ENCODE measurements around the gene MYO1A.

MYO1A gene

DNA sequence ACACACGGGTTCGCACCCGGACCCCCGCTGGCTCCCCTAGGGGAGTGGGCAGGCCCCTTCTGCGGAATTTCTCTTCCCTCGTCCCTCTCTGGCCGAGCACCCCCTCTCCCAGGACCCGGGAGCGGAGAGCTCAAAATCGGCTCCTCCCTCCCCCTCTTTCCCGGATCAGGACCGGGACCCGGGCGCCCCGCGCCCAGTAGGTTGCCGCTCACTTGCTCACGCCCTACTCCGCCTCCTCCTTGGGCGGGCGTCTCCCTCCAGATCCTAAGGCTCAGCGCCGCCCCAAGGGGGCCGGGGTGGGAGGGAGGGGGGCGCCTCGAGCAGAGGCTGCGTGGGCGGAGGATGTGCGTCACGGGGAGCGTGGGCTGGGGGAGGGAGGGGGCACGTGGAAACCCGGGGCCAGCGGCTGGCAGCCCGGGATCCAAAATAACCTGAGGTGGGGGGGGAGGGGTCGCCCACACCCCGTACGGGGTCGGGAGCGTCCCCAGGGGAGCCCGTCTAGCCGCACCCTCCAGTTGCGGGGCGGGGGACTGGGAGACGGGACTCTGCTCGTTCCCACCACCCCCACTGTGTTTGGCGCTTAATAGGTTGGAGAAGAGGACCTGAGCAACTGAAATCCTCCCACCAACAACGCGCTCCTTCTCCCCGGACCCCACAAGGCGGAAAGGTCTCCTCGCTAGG, 37.2 kb upstream of the MYO1A start:
- Histone ChIP-seq H2BK120ac (ENCODE audit: low read depth, low read length) (peak overlapping the region; percentile 99), H3K18ac (ENCODE audit: low read length) (peak overlapping the region; percentile 99), H3K23ac (ENCODE audit: low read depth, low read length, poor library complexity) (no peak overlapping the region), H3K9ac (ENCODE audit: low read depth, low read length, poor library complexity) (peak overlapping the region; percentile 73), H2AK5ac (ENCODE audit: low read depth, low read length) (peak overlapping the region; percentile 70), H3K4ac (ENCODE audit: low read length) (no peak overlapping the region), H4K91ac (ENCODE audit: low read depth, low read length, poor library complexity) (no peak overlapping the region), H3K36me3 (replicated peaks in 1 of 2; ENCODE audit: control insufficient read depth in 2 of 2, insufficient read depth in 2 of 2, low read length in 2 of 2) (peaks cover 12 to 18% of the 10 kb centered on the region in 2 donors), H3K14ac (ENCODE audit: low read length) (peak overlapping the region; percentile 1), H2BK5ac (ENCODE audit: low read length) (peak overlapping the region; percentile 98), H3K27ac (replicated peaks; ENCODE audit: low read length) (peak overlapping the region; percentile 96), H3K9me3 (replicated peaks in 1 of 2; ENCODE audit: control insufficient read depth in 2 of 2, insufficient read depth in 1 of 2, low read depth in 1 of 2, low read length in 2 of 2) (no peaks in the 10 kb centered on the region), H2AFZ (ENCODE audit: low read length) (peak overlapping the region; percentile 75), H3K4me1 (ENCODE audit: control insufficient read depth in 2 of 2, insufficient read depth in 1 of 2, low read depth in 1 of 2, low read length in 2 of 2) (peaks cover 18 to 19% of the 10 kb centered on the region in 2 donors), H3K79me1 (ENCODE audit: low read depth, low read length) (peaks cover 6% of the 10 kb centered on the region), H3K4me2 (ENCODE audit: insufficient read depth, low read length, poor library complexity, severe bottlenecking) (peak overlapping the region; percentile 91), H3K27me3 (ENCODE audit: control insufficient read depth in 3 of 3, insufficient read depth in 3 of 3, low read depth in 1 of 3, low read length in 3 of 3) (no peaks in the 10 kb centered on the region), H3K4me3 (ENCODE audit: low read length in 2 of 2) (peak overlapping the region; percentile 72 to 83), H2BK12ac (ENCODE audit: low read length) (no peak overlapping the region), H2BK15ac (ENCODE audit: low read length) (no peak overlapping the region), H4K8ac (ENCODE audit: low read depth, low read length) (no peak overlapping the region)
- no CpG with 5 or more reads among the region's 52 CpGs for WGBS, 2 donors (ENCODE audit: extremely low coverage in 2 of 2, insufficient read length in 2 of 2, insufficient replicate concordance in 1 of 2)
- peak; percentile 78 for DNase-seq (ENCODE audit: low spot score)

- H3K14ac ChIP-seq (ENCODE audit: low read length) = no peak overlapping the region
- peak overlapping the region; percentile 98 for H2BK5ac ChIP-seq (ENCODE audit: low read length)
- no peak overlapping the region for H2BK120ac ChIP-seq (ENCODE audit: low read depth, low read length)
- H2AK5ac ChIP-seq (ENCODE audit: low read depth, low read length) = peak overlapping the region; percentile 70
- H2BK12ac ChIP-seq (ENCODE audit: low read length) = no peak overlapping the region
- H3K4ac ChIP-seq (ENCODE audit: low read length) = no peak overlapping the region
- peak; percentile 75 for DNase-seq (ENCODE audit: low spot score)
- no peak overlapping the region for H3K23ac ChIP-seq (ENCODE audit: low read depth, low read length, poor library complexity)
- H3K9me3 ChIP-seq (replicated peaks in 1 of 2; ENCODE audit: control insufficient read depth in 2 of 2, insufficient read depth in 1 of 2, low read depth in 1 of 2, low read length in 2 of 2) = no peaks in the 10 kb centered on the region
- H2BK15ac ChIP-seq (ENCODE audit: low read length) = no peak overlapping the region
- peak overlapping the region; percentile 75 for H2AFZ ChIP-seq (ENCODE audit: low read length)
- no peaks in the 10 kb centered on the region for H3K27me3 ChIP-seq (ENCODE audit: control insufficient read depth in 3 of 3, insufficient read depth in 3 of 3, low read depth in 1 of 3, low read length in 3 of 3)
- peak overlapping the region; percentile 91 for H3K4me2 ChIP-seq (ENCODE audit: insufficient read depth, low read length, poor library complexity, severe bottlenecking)
- H3K4me3 ChIP-seq (ENCODE audit: low read length in 2 of 2) = peak overlapping the region; percentile 72 to 77
- H3K27ac ChIP-seq (replicated peaks; ENCODE audit: low read length) = peak overlapping the region; percentile 96
- H3K9ac ChIP-seq (ENCODE audit: low read depth, low read length, poor library complexity) = peak overlapping the region; percentile 73
- peaks cover 16 to 17% of the 10 kb centered on the region in 2 donors for H3K4me1 ChIP-seq (ENCODE audit: control insufficient read depth in 2 of 2, insufficient read depth in 1 of 2, low read depth in 1 of 2, low read length in 2 of 2)
- H4K91ac ChIP-seq (ENCODE audit: low read depth, low read length, poor library complexity) = no peak overlapping the region
- WGBS, 2 donors (ENCODE audit: extremely low coverage in 2 of 2, insufficient read length in 2 of 2, insufficient replicate concordance in 1 of 2) = no CpG with 5 or more reads among the region's 14 CpGs
- H3K79me1 ChIP-seq (ENCODE audit: low read depth, low read length) = peaks cover 6% of the 10 kb centered on the region
- peak overlapping the region; percentile 99 for H3K18ac ChIP-seq (ENCODE audit: low read length)
- H3K36me3 ChIP-seq (replicated peaks in 1 of 2; ENCODE audit: control insufficient read depth in 2 of 2, insufficient read depth in 2 of 2, low read length in 2 of 2) = peaks cover 8 to 12% of the 10 kb centered on the region in 2 donors
- no peak overlapping the region for H4K8ac ChIP-seq (ENCODE audit: low read depth, low read length)
Measured at GRCh38 chr12:57086493-57087009, 36.6 kb upstream of the MYO1A start.

DNA sequence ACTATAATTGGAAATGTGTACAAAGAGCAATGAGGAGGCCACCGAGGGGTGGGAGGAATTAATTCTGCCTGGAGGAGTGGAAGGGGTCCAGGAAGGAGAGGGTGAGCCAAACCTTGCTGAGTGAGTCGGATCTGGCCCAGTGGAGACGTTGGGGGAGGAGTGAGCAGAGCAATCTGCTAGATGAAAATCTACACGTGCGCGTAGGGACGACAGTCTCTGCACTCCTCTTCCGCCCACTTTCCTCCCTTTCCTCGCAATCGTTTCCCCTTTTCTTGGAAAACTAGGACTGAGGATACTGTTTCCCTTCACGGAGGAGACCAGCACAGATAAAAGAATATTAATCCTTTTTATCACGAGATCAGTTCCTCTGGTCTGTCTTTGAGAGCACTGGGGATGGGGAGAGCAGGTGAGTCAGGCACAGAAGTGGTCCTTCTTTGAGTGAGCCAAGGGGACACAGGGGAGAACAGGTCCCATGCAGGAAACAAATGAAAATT, 36.1 kb upstream of the MYO1A start:
- DNase-seq (ENCODE audit: low spot score) = no peak
- peaks cover 14 to 15% of the 10 kb centered on the region in 2 donors for H3K4me1 ChIP-seq (ENCODE audit: control insufficient read depth in 2 of 2, insufficient read depth in 1 of 2, low read depth in 1 of 2, low read length in 2 of 2)
- H4K91ac ChIP-seq (ENCODE audit: low read depth, low read length, poor library complexity) = no peak overlapping the region
- peaks cover 4 to 7% of the 10 kb centered on the region in 2 donors for H3K36me3 ChIP-seq (replicated peaks in 1 of 2; ENCODE audit: control insufficient read depth in 2 of 2, insufficient read depth in 2 of 2, low read length in 2 of 2)
- no peaks in the 10 kb centered on the region for H3K27me3 ChIP-seq (ENCODE audit: control insufficient read depth in 3 of 3, insufficient read depth in 3 of 3, low read depth in 1 of 3, low read length in 3 of 3)
- H2AFZ ChIP-seq (ENCODE audit: low read length) = peak overlapping the region; percentile 75
- H3K27ac ChIP-seq (replicated peaks; ENCODE audit: low read length) = peak overlapping the region; percentile 78
- H3K18ac ChIP-seq (ENCODE audit: low read length) = peak overlapping the region; percentile 50
- no peaks in the 10 kb centered on the region for H3K9me3 ChIP-seq (replicated peaks in 1 of 2; ENCODE audit: control insufficient read depth in 2 of 2, insufficient read depth in 1 of 2, low read depth in 1 of 2, low read length in 2 of 2)
- no peak overlapping the region for H3K9ac ChIP-seq (ENCODE audit: low read depth, low read length, poor library complexity)
- H3K23ac ChIP-seq (ENCODE audit: low read depth, low read length, poor library complexity) = no peak overlapping the region
- H2BK5ac ChIP-seq (ENCODE audit: low read length) = no peak overlapping the region
- peaks cover 5% of the 10 kb centered on the region for H3K79me1 ChIP-seq (ENCODE audit: low read depth, low read length)
- H3K4me3 ChIP-seq (ENCODE audit: low read length in 2 of 2) = peak overlapping the region in 1 of 2 donors; percentile 72
- no peak overlapping the region for H3K14ac ChIP-seq (ENCODE audit: low read length)
- H2BK12ac ChIP-seq (ENCODE audit: low read length) = no peak overlapping the region
- no peak overlapping the region for H4K8ac ChIP-seq (ENCODE audit: low read depth, low read length)
- H3K4ac ChIP-seq (ENCODE audit: low read length) = no peak overlapping the region
- no peak overlapping the region for H2BK120ac ChIP-seq (ENCODE audit: low read depth, low read length)
- WGBS, 2 donors (ENCODE audit: extremely low coverage in 2 of 2, insufficient read length in 2 of 2, insufficient replicate concordance in 1 of 2) = no CpG with 5 or more reads among the region's 12 CpGs
- peak overlapping the region; percentile 12 for H3K4me2 ChIP-seq (ENCODE audit: insufficient read depth, low read length, poor library complexity, severe bottlenecking)
- H2AK5ac ChIP-seq (ENCODE audit: low read depth, low read length) = no peak overlapping the region
- H2BK15ac ChIP-seq (ENCODE audit: low read length) = no peak overlapping the region

GRCh38 chr12:57080855-57081254, 30.9 kb upstream of the MYO1A start:
- Histone ChIP-seq H2AK5ac (ENCODE audit: low read depth, low read length) (no peak overlapping the region), H2BK12ac (ENCODE audit: low read length) (no peak overlapping the region), H3K4me3 (ENCODE audit: low read length in 2 of 2) (no peak overlapping the region), H4K8ac (ENCODE audit: low read depth, low read length) (no peak overlapping the region), H4K91ac (ENCODE audit: low read depth, low read length, poor library complexity) (no peak overlapping the region), H3K36me3 (replicated peaks in 1 of 2; ENCODE audit: control insufficient read depth in 2 of 2, insufficient read depth in 2 of 2, low read length in 2 of 2) (peaks cover 3 to 9% of the 10 kb centered on the region in 2 donors), H3K27me3 (ENCODE audit: control insufficient read depth in 3 of 3, insufficient read depth in 3 of 3, low read depth in 1 of 3, low read length in 3 of 3) (no peaks in the 10 kb centered on the region), H2BK120ac (ENCODE audit: low read depth, low read length) (no peak overlapping the region), H3K9me3 (replicated peaks in 1 of 2; ENCODE audit: control insufficient read depth in 2 of 2, insufficient read depth in 1 of 2, low read depth in 1 of 2, low read length in 2 of 2) (no peaks in the 10 kb centered on the region), H3K79me1 (ENCODE audit: low read depth, low read length) (peaks cover 5% of the 10 kb centered on the region), H3K9ac (ENCODE audit: low read depth, low read length, poor library complexity) (no peak overlapping the region), H2BK15ac (ENCODE audit: low read length) (no peak overlapping the region), H3K18ac (ENCODE audit: low read length) (no peak overlapping the region), H2BK5ac (ENCODE audit: low read length) (no peak overlapping the region), H3K27ac (replicated peaks; ENCODE audit: low read length) (no peak overlapping the region), H3K4me1 (ENCODE audit: control insufficient read depth in 2 of 2, insufficient read depth in 1 of 2, low read depth in 1 of 2, low read length in 2 of 2) (peaks cover 1 to 6% of the 10 kb centered on the region in 2 donors), H3K14ac (ENCODE audit: low read length) (no peak overlapping the region), H3K4me2 (ENCODE audit: insufficient read depth, low read length, poor library complexity, severe bottlenecking) (no peak overlapping the region), H3K4ac (ENCODE audit: low read length) (no peak overlapping the region), H3K23ac (ENCODE audit: low read depth, low read length, poor library complexity) (no peak overlapping the region), H2AFZ (ENCODE audit: low read length) (no peak overlapping the region)
- DNase-seq (ENCODE audit: low spot score) = no peak
- WGBS, 2 donors (ENCODE audit: extremely low coverage in 2 of 2, insufficient read length in 2 of 2, insufficient replicate concordance in 1 of 2) = no CpG with 5 or more reads among the region's 1 CpG

All from neuronal stem cell (in vitro differentiated cells).